H9 (cell line): ENCODE results near the gene HMCN1. TPM values are rescaled to one million over a fixed set of nuclear protein-coding genes. Genes with fewer than 3 reads are reported as not detected.

Source experiments
- DNase-seq: peaks from one replicate; pipeline ENCODE4 v3.0.0-alpha.2; 2017
- H2AFZ ChIP-seq: one replicate; pipeline ENCODE4 v1.6.1; 2013; ENCODE audit warnings: mild to moderate bottlenecking, low read length, control low read depth, moderate library complexity
- H2AK5ac ChIP-seq: 2 replicates; pipeline ENCODE4 v1.6.1; 2013; ENCODE audit warnings: low read length, control low read depth, mixed read lengths; ENCODE audit not compliant: insufficient read length
- H2BK120ac ChIP-seq: one replicate; pipeline ENCODE4 v1.6.1; 2013; ENCODE audit warnings: low read depth, mild to moderate bottlenecking, low read length, control low read depth, inconsistent platforms; ENCODE audit not compliant: poor library complexity, severe bottlenecking
- H2BK12ac ChIP-seq: 2 replicates; pipeline ENCODE4 v1.6.1; 2013; ENCODE audit warnings: low read length, control low read depth, mixed read lengths, low read depth; ENCODE audit not compliant: insufficient read length
- H2BK15ac ChIP-seq: 2 replicates; pipeline ENCODE4 v1.6.1; 2013; ENCODE audit warnings: low read depth, low read length, control low read depth
- H2BK20ac ChIP-seq: one replicate; pipeline ENCODE4 v1.6.1; 2013; ENCODE audit warnings: low read depth, mild to moderate bottlenecking, low read length, control low read depth, inconsistent platforms; ENCODE audit not compliant: poor library complexity, severe bottlenecking
- H2BK5ac ChIP-seq: 2 replicates; pipeline ENCODE4 v1.6.1; 2013; ENCODE audit warnings: low read length, control low read depth, mixed read lengths; ENCODE audit not compliant: insufficient read length
- H3K14ac ChIP-seq: 2 replicates; pipeline ENCODE4 v1.6.1; 2013; ENCODE audit warnings: low read length, control low read depth; ENCODE audit not compliant: insufficient read depth
- H3K18ac ChIP-seq: 2 replicates; pipeline ENCODE4 v1.6.1; 2013; ENCODE audit warnings: low read depth, mild to moderate bottlenecking, mixed read lengths, low read length, control low read depth; ENCODE audit not compliant: insufficient read length
- H3K23ac ChIP-seq: 2 replicates; pipeline ENCODE4 v1.6.1; 2013; ENCODE audit warnings: low read length, control low read depth, mixed read lengths, low read depth; ENCODE audit not compliant: insufficient read length
- H3K23me2 ChIP-seq: 2 replicates; pipeline ENCODE4 v1.6.1; 2013; ENCODE audit warnings: low read depth, mild to moderate bottlenecking, mixed read lengths, low read length, control low read depth; ENCODE audit not compliant: insufficient read length, poor library complexity, severe bottlenecking
- H3K27ac ChIP-seq: 2 replicates; pipeline ENCODE4 v1.5.1; 2013; ENCODE audit warnings: low read length, control low read depth, mixed read lengths, low read depth; ENCODE audit not compliant: insufficient read length
- H3K27me3 ChIP-seq: 2 replicates; pipeline ENCODE4 v1.6.1; 2013; ENCODE audit warnings: low read length, control low read depth, inconsistent platforms; ENCODE audit not compliant: insufficient read depth
- H3K4ac ChIP-seq: 2 replicates; pipeline ENCODE4 v1.6.1; 2013; ENCODE audit warnings: low read depth, mild to moderate bottlenecking, control low read depth, inconsistent platforms, low read length, moderate library complexity
- H3K4me1 ChIP-seq: 2 replicates; pipeline ENCODE4 v1.6.1; 2013; ENCODE audit warnings: low read length, control low read depth, inconsistent platforms; ENCODE audit not compliant: insufficient read depth
- H3K4me2 ChIP-seq: 2 replicates; pipeline ENCODE4 v1.6.1; 2013; ENCODE audit warnings: low read length, control low read depth, mixed read lengths; ENCODE audit not compliant: insufficient read length, insufficient read depth
- H3K56ac ChIP-seq: 2 replicates; pipeline ENCODE4 v1.6.1; 2013; ENCODE audit warnings: low read depth, mild to moderate bottlenecking, mixed read lengths, low read length, control low read depth; ENCODE audit not compliant: insufficient read length
- H3K79me1 ChIP-seq: 2 replicates; pipeline ENCODE4 v1.6.1; 2013; ENCODE audit warnings: low read depth, mild to moderate bottlenecking, moderate library complexity, low read length, control low read depth, inconsistent platforms; ENCODE audit not compliant: insufficient read depth, poor library complexity, severe bottlenecking
- H3K79me2 ChIP-seq: 2 replicates; pipeline ENCODE4 v1.6.1; 2013; ENCODE audit warnings: low read length, control low read depth, inconsistent platforms; ENCODE audit not compliant: insufficient read depth
- H3K9ac ChIP-seq: 2 replicates; pipeline ENCODE4 v1.6.1; 2013; ENCODE audit warnings: low read length, control low read depth, mixed read lengths; ENCODE audit not compliant: insufficient read length; ENCODE audit errors: extremely low read depth
- H3K9me3 ChIP-seq: one replicate; pipeline ENCODE4 v1.6.1; 2013; ENCODE audit warnings: low read depth, low read length, inconsistent platforms; ENCODE audit not compliant: control insufficient read depth
- H3T11ph ChIP-seq: one replicate; pipeline ENCODE4 v1.6.1; 2013; ENCODE audit warnings: mild to moderate bottlenecking, low read length, control low read depth, inconsistent platforms
- H4K20me1 ChIP-seq: one replicate; pipeline ENCODE4 v1.6.1; 2013; ENCODE audit not compliant: control insufficient read depth, insufficient read length, insufficient read depth
- H4K5ac ChIP-seq: 2 replicates; pipeline ENCODE4 v1.6.1; 2013; ENCODE audit warnings: low read depth, mild to moderate bottlenecking, mixed read lengths, low read length, control low read depth; ENCODE audit not compliant: insufficient read length
- H4K8ac ChIP-seq: replicated peaks from 2 replicates; pipeline ENCODE4 v1.6.1; 2013; ENCODE audit warnings: low read length, control low read depth, mixed read lengths, low read depth; ENCODE audit not compliant: insufficient read length
- H4K91ac ChIP-seq: 2 replicates; pipeline ENCODE4 v1.6.1; 2013; ENCODE audit warnings: low read depth, mild to moderate bottlenecking, moderate library complexity, mixed read lengths, low read length, control low read depth; ENCODE audit not compliant: insufficient read length
- H3K27ac Mint-ChIP-seq, 3 experiments: 2 replicates in 2 of 3; 3 replicates in 1 of 3; pipeline ENCODE4 v1.8.0; 2020 to 2021; ENCODE audit warnings: mixed read lengths in 3 of 3, mild to moderate bottlenecking in 1 of 3, moderate library complexity in 1 of 3
- H3K27me3 Mint-ChIP-seq: 2 replicates; pipeline ENCODE4 v1.8.0; 2021; ENCODE audit warnings: low read depth, mild to moderate bottlenecking, moderate library complexity, mixed read lengths
- H3K36me3 Mint-ChIP-seq, 3 experiments: 2 replicates in 2 of 3; 3 replicates in 1 of 3; pipeline ENCODE4 v1.8.0; 2020 to 2021; ENCODE audit warnings: low read depth in 3 of 3, mixed read lengths in 3 of 3; ENCODE audit not compliant: insufficient read depth in 1 of 3
- H3K4me1 Mint-ChIP-seq, 2 experiments: 2 replicates each; pipeline ENCODE4 v1.8.0; 2020; ENCODE audit warnings: mixed read lengths in 2 of 2
- H3K4me3 Mint-ChIP-seq, 2 experiments: 2 replicates in 1 of 2; 3 replicates in 1 of 2; pipeline ENCODE4 v1.8.0; 2020 to 2021; ENCODE audit warnings: mild to moderate bottlenecking in 2 of 2, mixed read lengths in 2 of 2, moderate library complexity in 1 of 2
- H3K9me3 Mint-ChIP-seq, 2 experiments: 2 replicates in 1 of 2; 3 replicates in 1 of 2; pipeline ENCODE4 v1.8.0; 2020; ENCODE audit warnings: mild to moderate bottlenecking in 2 of 2, mixed read lengths in 2 of 2, moderate library complexity in 1 of 2
- WGBS: extraction: QIAGEN DNeasy Blood & Tissue Kit; methylation state at CpG from one replicate; pipeline ENCODE4 v1.1.7; 2013; ENCODE audit warnings: missing lambda C conversion rate, low lambda C conversion rate, mixed read lengths; ENCODE audit not compliant: insufficient read length; ENCODE audit errors: extremely low coverage; 5-methylcytosine and 5-hydroxymethylcytosine counted together
- total RNA-seq: library from RNA; stranded (reverse); gene quantifications from 2 replicates; pipeline ENCODE4 v1.2.1, GENCODE V29; 2021
- TF ChIP-seq, protein P1 (sequence below): fragments of 200-600 bp; sonication (generic); conservative IDR thresholded peaks from 3 replicates; pipeline ENCODE4 v1.8.0; 2021; ENCODE audit warnings: antibody characterized with exemption, mild to moderate bottlenecking

Gene HMCN1
- total RNA-seq, 1 experiment from 2014 or later, result 3.3 TPM

DNA sequence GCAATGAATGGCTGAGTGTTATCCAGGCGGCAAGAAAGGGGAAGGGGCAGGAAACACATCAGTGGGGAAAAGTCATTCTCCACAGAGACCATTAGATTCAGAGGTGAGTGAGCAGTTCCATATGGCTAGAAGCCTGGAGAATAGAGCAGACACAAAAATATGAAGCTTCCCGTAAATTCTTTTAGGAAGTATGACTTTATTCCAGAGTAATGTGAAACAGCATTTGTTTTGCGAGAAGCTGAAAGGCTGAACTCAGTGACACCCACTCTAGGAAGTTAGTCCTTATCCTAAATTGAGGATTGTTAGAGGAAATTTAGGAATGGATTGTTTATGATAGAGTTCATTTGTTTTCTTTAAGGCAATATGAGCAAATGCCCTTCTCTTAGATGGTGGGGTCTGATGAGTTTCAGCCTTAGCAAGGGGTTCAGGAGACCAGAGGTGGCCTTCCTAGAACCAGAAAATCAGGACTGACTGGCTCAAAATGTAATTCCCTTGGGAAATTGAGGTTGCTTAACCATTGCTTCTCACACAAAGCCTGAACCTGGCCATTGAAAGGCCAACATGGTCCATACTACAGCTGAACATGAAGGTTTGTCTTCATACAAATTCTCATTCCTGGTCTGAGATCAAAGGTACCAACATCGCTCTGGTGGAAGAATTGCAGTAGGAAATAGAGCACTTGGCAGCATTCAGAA is 473.3 kb downstream of the HMCN1 start:
- no peak overlapping the region for H2BK20ac ChIP-seq
- WGBS, result no CpG with 5 or more reads among the region's 4 CpGs

More for the DNA sequence above, 473.3 kb downstream of the HMCN1 start:
- no peak for DNase-seq
- Histone ChIP-seq H3K79me2 (no peaks in the 10 kb centered on the region), H3K27ac (no peak overlapping the region), H3K9ac (no peak overlapping the region), H4K20me1 (no peaks in the 10 kb centered on the region), H3K23me2 (no peaks in the 10 kb centered on the region), H2BK15ac (no peak overlapping the region), H3K4ac (no peak overlapping the region), H2BK5ac (no peak overlapping the region), H3K14ac (no peak overlapping the region), H3K27me3 (no peaks in the 10 kb centered on the region), H2AFZ (no peak overlapping the region), H3K4me1 (peaks cover 8% of the 10 kb centered on the region; the same call in 1 of the 2 replicates), H3K9me3 (no peaks in the 10 kb centered on the region), H2AK5ac (no peak overlapping the region), H3K79me1 (no peaks in the 10 kb centered on the region), H2BK120ac (no peak overlapping the region), H2BK12ac (no peak overlapping the region), H3K56ac (no peak overlapping the region), H4K91ac (no peak overlapping the region), H4K5ac (no peak overlapping the region), H3T11ph (no peak overlapping the region), H3K23ac (no peak overlapping the region), H3K18ac (no peak overlapping the region), H3K4me2 (no peak overlapping the region), H4K8ac (no peak overlapping the region)
- no peaks in the 10 kb centered on the region for H3K27me3 Mint-ChIP-seq
- TF ChIP-seq, protein P1, sequence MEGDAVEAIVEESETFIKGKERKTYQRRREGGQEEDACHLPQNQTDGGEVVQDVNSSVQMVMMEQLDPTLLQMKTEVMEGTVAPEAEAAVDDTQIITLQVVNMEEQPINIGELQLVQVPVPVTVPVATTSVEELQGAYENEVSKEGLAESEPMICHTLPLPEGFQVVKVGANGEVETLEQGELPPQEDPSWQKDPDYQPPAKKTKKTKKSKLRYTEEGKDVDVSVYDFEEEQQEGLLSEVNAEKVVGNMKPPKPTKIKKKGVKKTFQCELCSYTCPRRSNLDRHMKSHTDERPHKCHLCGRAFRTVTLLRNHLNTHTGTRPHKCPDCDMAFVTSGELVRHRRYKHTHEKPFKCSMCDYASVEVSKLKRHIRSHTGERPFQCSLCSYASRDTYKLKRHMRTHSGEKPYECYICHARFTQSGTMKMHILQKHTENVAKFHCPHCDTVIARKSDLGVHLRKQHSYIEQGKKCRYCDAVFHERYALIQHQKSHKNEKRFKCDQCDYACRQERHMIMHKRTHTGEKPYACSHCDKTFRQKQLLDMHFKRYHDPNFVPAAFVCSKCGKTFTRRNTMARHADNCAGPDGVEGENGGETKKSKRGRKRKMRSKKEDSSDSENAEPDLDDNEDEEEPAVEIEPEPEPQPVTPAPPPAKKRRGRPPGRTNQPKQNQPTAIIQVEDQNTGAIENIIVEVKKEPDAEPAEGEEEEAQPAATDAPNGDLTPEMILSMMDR, result no peak
- H3K4me1 Mint-ChIP-seq, result peaks cover 20 to 23% of the 10 kb centered on the region in 2 experiments
- H3K4me3 Mint-ChIP-seq, result no peak overlapping the region
- H3K36me3 Mint-ChIP-seq, result no peaks in the 10 kb centered on the region
- H3K27ac Mint-ChIP-seq, result 0 out of 7 replicates have a peak overlapping the region, but pooled peaks of 1 of the 3 experiments have one; percentile 25
- H3K9me3 Mint-ChIP-seq, result no peaks in the 10 kb centered on the region
